Mucosa of stomach (tissue), 1 donor: Measurements from ENCODE around the gene TRMT44.
"Not testable (repeated sequence)": the region's sequence is repeated elsewhere in the genome, so short reads cannot be mapped to it uniquely, and the experiment has no call there.

Experiments used
- H3K27me3 ChIP-seq: one replicate; pipeline ENCODE4 v1.7.0; 2013; ENCODE audit warnings: mild to moderate bottlenecking, low read length; ENCODE audit not compliant: control insufficient read depth, insufficient read depth
- H3K36me3 ChIP-seq: one replicate; pipeline ENCODE4 v1.7.0; 2013; ENCODE audit warnings: low read length; ENCODE audit not compliant: control insufficient read depth, insufficient read depth
- H3K4me1 ChIP-seq: one replicate; pipeline ENCODE4 v1.7.0; 2013; ENCODE audit warnings: mild to moderate bottlenecking, low read length; ENCODE audit not compliant: control insufficient read depth, insufficient read depth
- H3K4me3 ChIP-seq: one replicate; pipeline ENCODE4 v1.7.0; 2013; ENCODE audit warnings: low read length
- H3K9ac ChIP-seq: one replicate; pipeline ENCODE4 v1.7.0; 2013; ENCODE audit warnings: mild to moderate bottlenecking, low read length, moderate library complexity
- H3K9me3 ChIP-seq: one replicate; pipeline ENCODE4 v1.7.0; 2013; ENCODE audit warnings: mild to moderate bottlenecking, low read length, moderate library complexity; ENCODE audit not compliant: control insufficient read depth
- donor health status: Pancreatic carcinoma.

Gene TRMT44

GRCh38 chr4:8506373-8507195 lies 66.0 kb downstream of the TRMT44 start:
- no peaks in the 10 kb centered on the region for H3K36me3 ChIP-seq
- peaks cover 13% of the 10 kb centered on the region for H3K4me1 ChIP-seq
- no peaks in the 10 kb centered on the region for H3K9me3 ChIP-seq
- no peak overlapping the region for H3K4me3 ChIP-seq
- H3K9ac ChIP-seq = no peak overlapping the region
- peaks cover 4% of the 10 kb centered on the region for H3K27me3 ChIP-seq

- Histone ChIP-seq H3K27me3 (peaks cover 4% of the 10 kb centered on the region), H3K9ac (no peak overlapping the region), H3K4me1 (peaks cover 13% of the 10 kb centered on the region), H3K9me3 (no peaks in the 10 kb centered on the region), H3K4me3 (no peak overlapping the region), H3K36me3 (no peaks in the 10 kb centered on the region)
Observed at GRCh38 chr4:8507196-8507570, 66.6 kb downstream of the TRMT44 start.

GRCh38 chr4:8507624-8508023 lies 67.0 kb downstream of the TRMT44 start:
- Histone ChIP-seq H3K9me3 (no peaks in the 10 kb centered on the region), H3K4me1 (peaks cover 13% of the 10 kb centered on the region), H3K4me3 (no peak overlapping the region), H3K27me3 (peaks cover 4% of the 10 kb centered on the region), H3K9ac (no peak overlapping the region), H3K36me3 (no peaks in the 10 kb centered on the region)

- peaks cover 13% of the 10 kb centered on the region for H3K4me1 ChIP-seq
- no peak overlapping the region for H3K9ac ChIP-seq
- no peaks in the 10 kb centered on the region for H3K36me3 ChIP-seq
- peaks cover 4% of the 10 kb centered on the region for H3K27me3 ChIP-seq
- H3K4me3 ChIP-seq = no peak overlapping the region
- H3K9me3 ChIP-seq = no peaks in the 10 kb centered on the region
Observed at GRCh38 chr4:8508266-8508665, 67.7 kb downstream of the TRMT44 start.

GRCh38 chr4:8508740-8509139 lies 68.2 kb downstream of the TRMT44 start:
- Histone ChIP-seq H3K36me3 (no peaks in the 10 kb centered on the region), H3K9me3 (no peaks in the 10 kb centered on the region), H3K27me3 (peaks cover 4% of the 10 kb centered on the region), H3K4me1 (peaks cover 9% of the 10 kb centered on the region), H3K4me3 (no peak overlapping the region), H3K9ac (no peak overlapping the region)

- Histone ChIP-seq H3K27me3 (no peaks in the 10 kb centered on the region), H3K9ac (no peak overlapping the region), H3K4me1 (peaks cover 2% of the 10 kb centered on the region), H3K4me3 (no peak overlapping the region), H3K9me3 (no peaks in the 10 kb centered on the region), H3K36me3 (no peaks in the 10 kb centered on the region)
Observed at GRCh38 chr4:8509311-8509950, 68.9 kb downstream of the TRMT44 start.

- no peaks in the 10 kb centered on the region for H3K4me1 ChIP-seq
- no peak overlapping the region for H3K4me3 ChIP-seq
- no peaks in the 10 kb centered on the region for H3K27me3 ChIP-seq
- no peaks in the 10 kb centered on the region for H3K9me3 ChIP-seq
- H3K36me3 ChIP-seq = no peaks in the 10 kb centered on the region
- H3K9ac ChIP-seq = no peak overlapping the region
Observed at GRCh38 chr4:8510191-8510590, 69.6 kb downstream of the TRMT44 start.

GRCh38 chr4:8510611-8511285 lies 70.2 kb downstream of the TRMT44 start:
- no peak overlapping the region for H3K4me3 ChIP-seq
- H3K4me1 ChIP-seq = no peaks in the 10 kb centered on the region
- H3K9me3 ChIP-seq = no peaks in the 10 kb centered on the region
- H3K9ac ChIP-seq = no peak overlapping the region
- H3K36me3 ChIP-seq = no peaks in the 10 kb centered on the region
- no peaks in the 10 kb centered on the region for H3K27me3 ChIP-seq

GRCh38 chr4:8512510-8512909 lies 71.9 kb downstream of the TRMT44 start:
- no peaks in the 10 kb centered on the region for H3K9me3 ChIP-seq
- H3K36me3 ChIP-seq = no peaks in the 10 kb centered on the region
- no peak overlapping the region for H3K9ac ChIP-seq
- no peak overlapping the region for H3K4me3 ChIP-seq
- H3K27me3 ChIP-seq = no peaks in the 10 kb centered on the region
- no peaks in the 10 kb centered on the region for H3K4me1 ChIP-seq

GRCh38 chr4:8513080-8513479 lies 72.5 kb downstream of the TRMT44 start:
- H3K36me3 ChIP-seq, H3K4me1 ChIP-seq, H3K4me3 ChIP-seq, H3K9ac ChIP-seq, H3K27me3 ChIP-seq, H3K9me3 ChIP-seq: not testable (repeated sequence)

- Histone ChIP-seq H3K9ac (no peak overlapping the region), H3K36me3 (no peaks in the 10 kb centered on the region), H3K4me1 (no peaks in the 10 kb centered on the region), H3K4me3 (no peak overlapping the region), H3K9me3 (no peaks in the 10 kb centered on the region), H3K27me3 (no peaks in the 10 kb centered on the region)
Observed at GRCh38 chr4:8513931-8514330, 73.4 kb downstream of the TRMT44 start.

GRCh38 chr4:8514391-8514790 lies 73.8 kb downstream of the TRMT44 start:
- Histone ChIP-seq H3K4me1 (no peaks in the 10 kb centered on the region), H3K36me3 (no peaks in the 10 kb centered on the region), H3K4me3 (no peak overlapping the region), H3K9ac (no peak overlapping the region), H3K27me3 (no peaks in the 10 kb centered on the region), H3K9me3 (no peaks in the 10 kb centered on the region)
